ENCODE results near the gene ESAM.
"Not testable (repeated sequence)": the region's sequence is repeated elsewhere in the genome, so short reads cannot be mapped to it uniquely, and the experiment has no call there.

ESAM gene

DNA sequence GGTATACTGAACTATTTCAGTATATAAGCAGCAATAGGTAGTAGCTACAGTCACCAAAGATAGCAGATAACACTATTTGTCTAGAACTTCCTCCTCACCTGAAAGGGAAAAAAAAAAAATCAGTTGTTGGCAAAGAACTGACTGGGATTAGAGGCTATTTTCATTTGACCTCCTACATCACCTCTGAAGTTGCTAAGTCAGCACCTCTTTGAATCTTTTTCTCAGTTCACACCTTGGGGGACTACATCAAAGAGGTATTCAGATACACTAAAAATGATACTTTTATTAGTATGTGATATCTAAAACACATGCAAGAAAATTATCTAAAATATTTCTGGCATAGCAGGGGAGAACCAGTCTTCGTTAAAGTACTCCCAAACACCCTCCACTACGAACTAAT, 22.0 kb upstream of the ESAM start:
- Histone ChIP-seq H3K4me2 (no peak overlapping the region), H3K4me3 (no peak overlapping the region), H3K36me3 (peaks cover 0 to 4% (median 0%) of the 10 kb centered on the region in 11 experiments; a peak in 4 of 22 replicates), H3K9me3 (replicated peaks in 1 of 11) (no peaks in the 10 kb centered on the region), H3K27me3 (no peaks in the 10 kb centered on the region), H3K4me1 (no peaks in the 10 kb centered on the region), H4K20me1 (peaks cover 0 to 52% (median 25%) of the 10 kb centered on the region in 11 experiments; a peak in 18 of 22 replicates), H3K27ac (no peak overlapping the region), H3K9ac (no peak overlapping the region)
- TF ChIP-seq Cebpa-rat (IDR thresholded peaks at IDR 0.05): no peak

DNA sequence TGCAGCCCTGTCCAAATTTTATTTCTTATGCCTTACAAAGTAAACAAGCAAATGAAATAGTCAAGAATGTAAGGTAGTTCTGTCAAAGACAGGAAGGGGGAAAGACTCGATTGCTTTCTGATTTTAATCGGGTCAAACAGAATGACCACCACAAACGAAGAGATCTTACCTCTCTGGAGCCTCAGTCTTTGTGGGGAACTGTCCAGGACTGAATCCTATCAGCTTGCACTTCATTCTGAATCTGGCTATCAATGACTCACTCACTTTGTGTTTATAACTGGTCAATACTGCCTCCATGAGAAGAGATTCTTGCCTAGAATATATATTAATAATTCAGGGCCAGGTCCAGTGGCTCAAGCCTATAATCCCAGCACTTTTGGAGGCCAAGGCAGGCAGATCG, 20.9 kb upstream of the ESAM start:
- TF ChIP-seq Cebpa-rat (IDR thresholded peaks at IDR 0.05): no peak
- H3K36me3 ChIP-seq: peaks cover 0 to 11% (median 3%) of the 10 kb centered on the region in 11 experiments; a peak in 5 of 22 replicates
- H4K20me1 ChIP-seq: peaks cover 0 to 46% (median 16%) of the 10 kb centered on the region in 11 experiments; a peak in 17 of 22 replicates
- H3K4me1 ChIP-seq: peaks cover 0 to 2% (median 0%) of the 10 kb centered on the region in 10 experiments; a peak in 2 of 20 replicates
- H3K27me3 ChIP-seq: no peaks in the 10 kb centered on the region
- no peak overlapping the region for H3K4me2 ChIP-seq
- H3K4me3 ChIP-seq: no peak overlapping the region
- H3K27ac ChIP-seq: no peak overlapping the region
- no peak overlapping the region for H3K9ac ChIP-seq
- no peaks in the 10 kb centered on the region for H3K9me3 ChIP-seq (replicated peaks in 1 of 11)

GRCh38 chr11:124779568-124779967, 17.5 kb upstream of the ESAM start:
- Histone ChIP-seq H3K9me3 (replicated peaks in 1 of 11) (no peaks in the 10 kb centered on the region), H3K27me3 (no peaks in the 10 kb centered on the region), H3K27ac (no peak overlapping the region), H3K9ac (no peak overlapping the region), H3K4me3 (no peak overlapping the region), H3K36me3 (peaks cover 0 to 20% (median 4%) of the 10 kb centered on the region in 11 experiments; a peak in 10 of 22 replicates), H4K20me1 (peaks cover 0 to 15% (median 0%) of the 10 kb centered on the region in 11 experiments; a peak in 6 of 22 replicates), H3K4me1 (peaks cover 0 to 17% (median 3%) of the 10 kb centered on the region in 10 experiments; a peak in 7 of 20 replicates), H3K4me2 (no peak overlapping the region)
- no peak for TF ChIP-seq Cebpa-rat (IDR thresholded peaks at IDR 0.05)

DNA sequence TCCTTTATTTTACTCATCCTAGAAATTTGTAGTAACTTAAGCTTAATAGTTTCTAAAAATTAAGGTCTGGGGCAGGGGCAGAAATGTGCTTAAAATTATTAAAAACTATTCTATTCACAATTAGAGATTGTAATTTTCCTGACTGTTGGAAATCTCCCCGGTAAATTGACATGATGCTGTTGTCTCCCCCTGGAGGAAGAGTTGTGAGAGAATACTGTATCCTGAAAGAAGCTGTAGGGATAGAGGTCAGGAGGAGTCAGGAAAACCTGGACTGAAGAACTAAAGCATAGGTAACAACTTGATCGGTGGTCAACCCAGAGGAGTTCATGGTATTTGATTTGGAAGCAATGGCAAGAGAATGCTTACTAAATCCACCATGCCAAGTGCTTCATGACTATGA, 16.2 kb upstream of the ESAM start:
- Histone ChIP-seq H3K9me3 (replicated peaks in 1 of 11) (no peaks in the 10 kb centered on the region), H4K20me1 (peaks cover 0 to 14% (median 0%) of the 10 kb centered on the region in 11 experiments; a peak in 6 of 22 replicates), H3K4me1 (peaks cover 0 to 17% (median 3%) of the 10 kb centered on the region in 10 experiments; a peak in 7 of 20 replicates), H3K27ac (no peak overlapping the region), H3K4me3 (no peak overlapping the region), H3K27me3 (no peaks in the 10 kb centered on the region), H3K36me3 (peaks cover 0 to 28% (median 9%) of the 10 kb centered on the region in 11 experiments; a peak in 12 of 22 replicates), H3K4me2 (no peak overlapping the region), H3K9ac (no peak overlapping the region)
- no peak for TF ChIP-seq Cebpa-rat (IDR thresholded peaks at IDR 0.05)

- H4K20me1 ChIP-seq: peaks cover 0 to 7% (median 0%) of the 10 kb centered on the region in 11 experiments; a peak in 3 of 22 replicates
- TF ChIP-seq Cebpa-rat (IDR thresholded peaks at IDR 0.05): no peak
- peak overlapping the region in 4 of 11 experiments; percentile 1 to 22 (median 12); a peak in 4 of 22 replicates for H3K4me2 ChIP-seq
- no peak overlapping the region for H3K27ac ChIP-seq
- no peak overlapping the region for H3K4me3 ChIP-seq
- H3K9ac ChIP-seq: no peak overlapping the region
- no peaks in the 10 kb centered on the region for H3K27me3 ChIP-seq
- peaks cover 0 to 17% (median 3%) of the 10 kb centered on the region in 10 experiments; a peak in 7 of 20 replicates for H3K4me1 ChIP-seq
- H3K36me3 ChIP-seq: peaks cover 6 to 38% (median 21%) of the 10 kb centered on the region in 11 experiments; a peak in 17 of 22 replicates
- H3K9me3 ChIP-seq (replicated peaks in 1 of 11): no peaks in the 10 kb centered on the region
Measured at GRCh38 chr11:124776865-124777645, 15.0 kb upstream of the ESAM start.

DNA sequence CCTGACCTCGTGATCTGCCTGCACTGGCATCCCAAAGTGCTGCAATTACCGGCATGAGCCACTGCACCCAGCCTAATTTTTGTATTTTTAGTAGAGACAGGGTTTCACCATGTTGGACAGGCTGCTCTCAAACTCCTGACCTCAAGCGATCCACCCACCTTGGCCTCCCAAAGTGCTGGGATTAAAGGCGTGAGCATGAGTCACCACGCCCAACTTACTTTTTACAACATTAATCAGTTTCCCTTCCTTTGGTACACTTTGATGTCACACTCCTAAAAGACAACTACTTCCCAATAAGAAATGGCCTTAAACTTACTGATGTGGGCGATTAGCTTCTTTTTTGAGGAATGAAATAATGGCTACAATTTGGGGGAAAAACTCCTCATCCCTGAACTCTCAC, 8.9 kb upstream of the ESAM start:
- H3K4me3 ChIP-seq; H3K9ac ChIP-seq; H3K4me2 ChIP-seq; H3K27ac ChIP-seq; H3K4me1 ChIP-seq; H3K9me3 ChIP-seq (replicated peaks in 1 of 11); H3K27me3 ChIP-seq; H4K20me1 ChIP-seq: not testable (repeated sequence)
- peaks cover 37 to 85% (median 63%) of the 10 kb centered on the region in 11 experiments for H3K36me3 ChIP-seq

GRCh38 chr11:124769806-124770774, 8.0 kb upstream of the ESAM start:
- Histone ChIP-seq H3K27ac (no peak overlapping the region), H3K4me2 (no peak overlapping the region), H4K20me1 (peaks cover 0 to 8% (median 0%) of the 10 kb centered on the region in 11 experiments; a peak in 5 of 22 replicates), H3K9ac (no peak overlapping the region), H3K4me1 (peaks cover 0 to under 1% (median 0%) of the 10 kb centered on the region in 10 experiments; a peak in 2 of 20 replicates), H3K27me3 (no peaks in the 10 kb centered on the region), H3K4me3 (no peak overlapping the region), H3K36me3 (peaks cover 38 to 94% (median 70%) of the 10 kb centered on the region in 11 experiments), H3K9me3 (replicated peaks in 1 of 11) (no peaks in the 10 kb centered on the region)
- TF ChIP-seq Cebpa-rat (IDR thresholded peaks at IDR 0.05): no peak

DNA sequence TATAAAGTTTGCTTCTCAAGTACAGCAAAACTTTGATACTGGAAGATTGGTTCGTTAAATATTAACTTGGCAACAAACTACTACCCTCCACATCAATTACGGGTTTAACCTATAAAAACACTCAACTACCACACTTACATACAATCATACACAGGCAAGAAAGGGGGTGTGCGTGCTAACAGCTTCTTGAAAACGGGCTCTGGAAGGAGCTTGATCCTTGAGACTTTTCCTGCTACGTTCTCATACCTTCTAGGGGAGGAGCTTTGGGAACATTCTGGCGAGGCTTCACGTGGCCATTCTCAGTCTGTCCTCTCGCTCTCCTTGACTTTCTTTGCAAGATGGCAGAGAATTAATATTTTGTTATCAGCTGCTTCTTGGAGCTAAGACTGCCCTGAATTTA, 6.8 kb upstream of the ESAM start:
- Histone ChIP-seq H3K27ac (no peak overlapping the region), H3K4me1 (no peaks in the 10 kb centered on the region), H3K4me3 (no peak overlapping the region), H3K27me3 (no peaks in the 10 kb centered on the region), H4K20me1 (peaks cover 0 to 20% (median 3%) of the 10 kb centered on the region in 11 experiments; a peak in 11 of 22 replicates), H3K9ac (no peak overlapping the region), H3K36me3 (peaks cover 43 to 92% (median 70%) of the 10 kb centered on the region in 11 experiments), H3K9me3 (replicated peaks in 1 of 11) (no peaks in the 10 kb centered on the region), H3K4me2 (no peak overlapping the region)
- TF ChIP-seq Cebpa-rat (IDR thresholded peaks at IDR 0.05): no peak

Data from BLaER1 treated with 17β-estradiol and CSF1 and Interleukin-3, amounts not matched to agents 10 nM and 100 nM (cell line).